T-cell (primary cell): ENCODE measurements around the gene HES2. TPM values are rescaled to one million over a fixed set of nuclear protein-coding genes. Genes with fewer than 3 reads are reported as not detected.

Source experiments
- ATAC-seq, 4 experiments: fragments of 200-7000 bp in 3 of 4; fragments of 150-1000 bp in 1 of 4; cut with Tn5 transposase; replicated peaks in 1 of 4; 1 replicate in 3 of 4; 2 replicates in 1 of 4; pipeline ENCODE4 v1.10.0; 2021; ENCODE audit warnings: moderate library complexity in 3 of 4, mild to moderate bottlenecking in 2 of 4, moderate number of reproducible peaks in 1 of 4
- CTCF ChIA-PET, 2 donors: fragments of 300-600 bp; sonication (Branson Sonifier 250); formaldehyde crosslinking; loops; one replicate each; lab custom pipeline; 2022; ENCODE audit warnings: antibody characterized with exemption in 2 of 2; lab: Charles Lee
- POLR2A ChIA-PET, 2 donors: fragments of 300-600 bp; sonication (Branson Sonifier 250); formaldehyde crosslinking; loops; one replicate each; lab custom pipeline; 2022; ENCODE audit warnings: antibody characterized with exemption in 2 of 2; lab: Charles Lee
- DNase-seq, 35 experiments: peaks; one replicate each; pipeline versions ENCODE4 v3.0.0 to v3.0.0-alpha.2; 2013 to 2023
- H3K27ac ChIP-seq: one replicate; pipeline ENCODE4 v1.5.1; 2013; ENCODE audit warnings: low read length
- H3K27me3 ChIP-seq, 2 experiments: replicated peaks in 1 of 2; 1 replicate in 1 of 2; 2 replicates in 1 of 2; pipeline versions ENCODE4 v1.6.1 to v1.7.0; 2013; ENCODE audit warnings: low read length in 1 of 2, mixed read lengths in 1 of 2; ENCODE audit not compliant: control insufficient read depth in 2 of 2, insufficient read depth in 2 of 2; ENCODE audit errors: extremely low read depth in 1 of 2
- H3K36me3 ChIP-seq, 2 donors: 1 replicate in 1 of 2; 2 replicates in 1 of 2; pipeline versions ENCODE4 v1.6.1 to v1.7.0; 2013; ENCODE audit warnings: low read length in 1 of 2; ENCODE audit not compliant: control insufficient read depth in 2 of 2, insufficient read depth in 1 of 2; ENCODE audit errors: extremely low read depth in 1 of 2
- H3K4me1 ChIP-seq, 2 experiments: 1 replicate in 1 of 2; 2 replicates in 1 of 2; pipeline versions ENCODE4 v1.6.1 to v1.7.0; 2013; ENCODE audit warnings: low read length in 2 of 2, mixed read lengths in 1 of 2; ENCODE audit not compliant: insufficient read depth in 2 of 2, control insufficient read depth in 1 of 2; ENCODE audit errors: extremely low read depth in 1 of 2
- H3K4me3 ChIP-seq, 2 donors: 1 replicate in 1 of 2; 2 replicates in 1 of 2; pipeline versions ENCODE4 v1.5.1 to v1.7.0; 2013; ENCODE audit warnings: mild to moderate bottlenecking in 2 of 2, low read length in 1 of 2, moderate library complexity in 1 of 2; ENCODE audit not compliant: control insufficient read depth in 1 of 2; ENCODE audit errors: extremely low read depth in 1 of 2
- H3K9me3 ChIP-seq: 2 replicates; pipeline ENCODE4 v1.7.0; 2013
- H3K27ac Mint-ChIP-seq, 2 donors: one replicate each; pipeline ENCODE4 v1.8.0; 2020 to 2021; ENCODE audit warnings: mild to moderate bottlenecking in 2 of 2, mixed read lengths in 2 of 2
- H3K27me3 Mint-ChIP-seq, 2 donors: one replicate each; pipeline ENCODE4 v1.8.0; 2021 to 2022; ENCODE audit warnings: mixed read lengths in 2 of 2
- H3K36me3 Mint-ChIP-seq: one replicate; pipeline ENCODE4 v1.8.0; 2021; ENCODE audit warnings: mixed read lengths
- H3K4me1 Mint-ChIP-seq, 3 donors: one replicate each; pipeline ENCODE4 v1.8.0; 2020 to 2022; ENCODE audit warnings: mixed read lengths in 3 of 3, mild to moderate bottlenecking in 1 of 3
- H3K4me3 Mint-ChIP-seq, 3 donors: one replicate each; pipeline ENCODE4 v1.8.0; 2020 to 2022; ENCODE audit warnings: mild to moderate bottlenecking in 3 of 3, mixed read lengths in 3 of 3, moderate library complexity in 3 of 3
- H3K9me3 Mint-ChIP-seq, 3 donors: one replicate each; pipeline ENCODE4 v1.8.0; 2020 to 2022; ENCODE audit warnings: mixed read lengths in 3 of 3
- WGBS: methylation state at CpG from one replicate; pipeline ENCODE4 v1.1.5; 2013; ENCODE audit warnings: missing lambda C conversion rate; ENCODE audit not compliant: insufficient coverage; 5-methylcytosine and 5-hydroxymethylcytosine counted together
- total RNA-seq, 35 experiments: library from RNA in 6 of 35; stranded (reverse) in 6 of 35; fragments of 120-200 nt in 1 of 35; gene quantifications; one replicate each; pipeline versions ENCODE4 v1.2.1 to v1.2.4 and lab custom pipeline; 2013 to 2026

Gene HES2
- total RNA-seq, 5 donors from 2014 or later (not counting 1 experiment from before 2014, with no cell fraction given): 0.16 TPM; not detected in 4

DNA sequence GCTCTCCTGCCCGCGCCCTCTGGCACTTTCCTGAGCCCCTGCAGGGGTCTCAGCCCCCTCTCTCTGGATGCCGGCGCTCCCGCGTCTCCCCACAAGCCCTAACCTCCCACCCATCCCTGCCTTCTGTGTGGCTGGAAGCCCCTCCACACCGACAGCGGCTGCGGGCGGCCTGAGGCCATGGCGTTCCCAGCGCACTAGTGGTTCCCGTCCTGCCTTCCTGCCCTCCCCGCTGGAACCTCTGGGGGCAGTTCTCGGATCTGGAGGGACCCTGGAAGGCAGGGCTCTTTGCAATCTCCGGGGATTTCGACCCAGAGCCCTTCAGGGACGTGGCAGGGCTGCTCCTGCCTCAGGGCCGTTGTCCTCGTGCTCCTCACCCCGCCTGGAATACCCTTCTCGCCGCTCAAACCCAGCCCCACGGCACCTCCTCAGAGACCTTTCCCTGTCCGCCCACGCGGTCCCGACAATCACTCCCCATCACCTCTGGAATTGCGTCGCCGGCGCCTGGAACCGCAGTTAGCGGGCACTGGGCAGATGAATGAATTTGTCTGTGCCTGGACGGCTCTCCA, 4.4 kb upstream of the HES2 start:
- Histone ChIP-seq H3K27ac (no peak overlapping the region), H3K27me3 (peaks cover 0 to 90% of the 10 kb centered on the region in 2 experiments), H3K36me3 (no peaks in the 10 kb centered on the region), H3K9me3 (no peaks in the 10 kb centered on the region), H3K4me3 (peak overlapping the region; percentile 16 to 52), H3K4me1 (peaks cover 3 to 41% of the 10 kb centered on the region in 2 experiments)
- DNase-seq (no peak), ATAC-seq (peak in 3 of 4 experiments; percentile 8 to 17 (median 11))
- H3K27me3 Mint-ChIP-seq: peaks cover 27 to 40% of the 10 kb centered on the region in 2 donors
- H3K9me3 Mint-ChIP-seq: no peaks in the 10 kb centered on the region
- WGBS: 14% methylated on average over 35 of the region's 35 CpGs
- ChIA-PET CTCF (interaction anchor here (0.6 to 1.5 kb wide), 6 partner anchors 13 to 178 kb away, joined by 3 to 5 read pairs (median 4); no protein-coding TSS in a partner anchor), POLR2A (no interaction called here)
- H3K27ac Mint-ChIP-seq: no peak overlapping the region
- H3K4me3 Mint-ChIP-seq: peak overlapping the region; percentile 37 to 73 (median 50)
- peaks cover 6 to 20% (median 13%) of the 10 kb centered on the region in 3 donors for H3K4me1 Mint-ChIP-seq
- no peaks in the 10 kb centered on the region for H3K36me3 Mint-ChIP-seq

- H3K36me3 ChIP-seq: no peaks in the 10 kb centered on the region
- H3K4me3 Mint-ChIP-seq: peak overlapping the region; percentile 37 to 73 (median 50)
- H3K4me3 ChIP-seq: peak overlapping the region; percentile 16 to 52
- H3K9me3 Mint-ChIP-seq: no peaks in the 10 kb centered on the region
- peaks cover 0 to 88% of the 10 kb centered on the region in 2 experiments for H3K27me3 ChIP-seq
- peak; percentile 36 to 82 (median 61) for DNase-seq
- ChIA-PET POLR2A (interaction anchor here in 1 of 2 donors (0.5 kb wide), 1 partner anchor 11 kb away, joined by 3 read pairs; no protein-coding TSS in a partner anchor), CTCF (interaction anchor here (0.6 to 1.5 kb wide), 9 partner anchors 14 to 177 kb away, joined by 3 to 5 read pairs (median 3); no protein-coding TSS in a partner anchor)
- H3K4me1 ChIP-seq: peaks cover 3 to 46% of the 10 kb centered on the region in 2 experiments
- H3K27ac ChIP-seq: no peak overlapping the region
- H3K27ac Mint-ChIP-seq: no peak overlapping the region
- H3K9me3 ChIP-seq: no peaks in the 10 kb centered on the region
- WGBS: 10% methylated on average over 18 of the region's 24 CpGs
- peak; percentile 71 to 83 (median 74) for ATAC-seq
- H3K36me3 Mint-ChIP-seq: no peaks in the 10 kb centered on the region
- H3K27me3 Mint-ChIP-seq: peaks cover 27 to 42% of the 10 kb centered on the region in 2 donors
- H3K4me1 Mint-ChIP-seq: peaks cover 6 to 21% (median 14%) of the 10 kb centered on the region in 3 donors
These were observed 3.7 kb upstream of the HES2 start for GRCh38 chr1:6423321-6423999.

GRCh38 chr1:6421266-6421665, 1.5 kb upstream of the HES2 start:
- Histone ChIP-seq H3K27me3 (peaks cover 1 to 88% of the 10 kb centered on the region in 2 experiments), H3K4me3 (no peak overlapping the region), H3K4me1 (peaks cover 3 to 50% of the 10 kb centered on the region in 2 experiments), H3K27ac (no peak overlapping the region), H3K9me3 (no peaks in the 10 kb centered on the region), H3K36me3 (no peaks in the 10 kb centered on the region)
- CTCF ChIA-PET: interaction anchor here (0.6 to 1.0 kb wide), 3 partner anchors 13 to 25 kb away, joined by 3 to 6 read pairs (median 3); no protein-coding TSS in a partner anchor
- Mint-ChIP-seq H3K4me3 (peak overlapping the region in 2 of 3 donors; percentile 37 to 65), H3K27ac (no peak overlapping the region), H3K27me3 (peaks cover 35 to 61% of the 10 kb centered on the region in 2 donors), H3K9me3 (no peaks in the 10 kb centered on the region), H3K36me3 (no peaks in the 10 kb centered on the region), H3K4me1 (peaks cover 6 to 24% (median 14%) of the 10 kb centered on the region in 3 donors)
- ATAC-seq (no peak), DNase-seq (no peak)
- POLR2A ChIA-PET: no interaction called here
- 17% methylated on average over 1 of the region's 4 CpGs for WGBS

GRCh38 chr1:6420454-6421042, 829 bp upstream of the HES2 start:
- H3K9me3 Mint-ChIP-seq: no peaks in the 10 kb centered on the region
- H3K9me3 ChIP-seq: no peaks in the 10 kb centered on the region
- DNase-seq: no peak
- peaks cover 6 to 24% (median 14%) of the 10 kb centered on the region in 3 donors for H3K4me1 Mint-ChIP-seq
- no peaks in the 10 kb centered on the region for H3K36me3 Mint-ChIP-seq
- H3K4me3 Mint-ChIP-seq: peak overlapping the region in 2 of 3 donors; percentile 37 to 65
- CTCF ChIA-PET: interaction anchor here (0.5 to 1.0 kb wide), 4 partner anchors 18 to 68 kb away, joined by 3 to 5 read pairs (median 4); no protein-coding TSS in a partner anchor
- H3K27ac ChIP-seq: no peak overlapping the region
- no peak overlapping the region for H3K27ac Mint-ChIP-seq
- H3K27me3 Mint-ChIP-seq: peaks cover 42 to 64% of the 10 kb centered on the region in 2 donors
- WGBS: 6% methylated on average over 32 of the region's 44 CpGs
- POLR2A ChIA-PET: no interaction called here
- ATAC-seq: no peak
- peak overlapping the region in 1 of 2 donors; percentile 41 for H3K4me3 ChIP-seq
- H3K4me1 ChIP-seq: peaks cover 3 to 49% of the 10 kb centered on the region in 2 experiments
- no peaks in the 10 kb centered on the region for H3K36me3 ChIP-seq
- peaks cover 2 to 88% of the 10 kb centered on the region in 2 experiments for H3K27me3 ChIP-seq

GRCh38 chr1:6419397-6419803, 319 bp downstream of the HES2 start:
- Histone ChIP-seq H3K4me1 (peaks cover 3 to 47% of the 10 kb centered on the region in 2 experiments), H3K4me3 (no peak overlapping the region), H3K27ac (no peak overlapping the region), H3K27me3 (peaks cover 2 to 93% of the 10 kb centered on the region in 2 experiments), H3K9me3 (no peaks in the 10 kb centered on the region), H3K36me3 (no peaks in the 10 kb centered on the region)
- no peak overlapping the region for H3K27ac Mint-ChIP-seq
- peaks cover 49 to 75% of the 10 kb centered on the region in 2 donors for H3K27me3 Mint-ChIP-seq
- ATAC-seq (peak in 2 of 4 experiments; percentile 17 to 19), DNase-seq (no peak)
- no peaks in the 10 kb centered on the region for H3K36me3 Mint-ChIP-seq
- H3K9me3 Mint-ChIP-seq: no peaks in the 10 kb centered on the region
- ChIA-PET POLR2A (no interaction called here), CTCF (no interaction called here)
- 4% methylated on average over 46 of the region's 48 CpGs for WGBS
- peaks cover 9 to 27% (median 16%) of the 10 kb centered on the region in 3 donors for H3K4me1 Mint-ChIP-seq
- H3K4me3 Mint-ChIP-seq: peak overlapping the region in 1 of 3 donors; percentile 65
